Mesenchymal stem cell (in vitro differentiated cells and primary cell): ENCODE data around the gene OSBPL7.

ENCODE experiments used
- DNase-seq: peaks from one replicate; pipeline ENCODE4 v3.0.0-alpha.2; 2013
- H2AFZ ChIP-seq: one replicate; pipeline ENCODE4 v1.6.1; 2013; ENCODE audit warnings: low read depth, mild to moderate bottlenecking, control low read depth, inconsistent platforms, low read length, moderate library complexity
- H2AK5ac ChIP-seq: 2 replicates; pipeline ENCODE4 v1.6.1; 2013; ENCODE audit warnings: low read length, moderate library complexity, mild to moderate bottlenecking, inconsistent platforms; ENCODE audit not compliant: severe bottlenecking
- H2BK120ac ChIP-seq: one replicate; pipeline ENCODE4 v1.6.1; 2013; ENCODE audit warnings: low read depth, mild to moderate bottlenecking, inconsistent platforms, low read length, moderate library complexity
- H2BK12ac ChIP-seq, 2 experiments: one replicate each; pipeline ENCODE4 v1.6.1; 2013; ENCODE audit warnings: inconsistent platforms in 2 of 2, low read length in 2 of 2, mild to moderate bottlenecking in 2 of 2, moderate library complexity in 2 of 2, control low read depth in 1 of 2
- H2BK15ac ChIP-seq: one replicate; pipeline ENCODE4 v1.6.1; 2013; ENCODE audit warnings: mild to moderate bottlenecking, low read depth, inconsistent platforms; ENCODE audit not compliant: poor library complexity, severe bottlenecking
- H2BK5ac ChIP-seq: 2 replicates; pipeline ENCODE4 v1.6.1; 2013; ENCODE audit warnings: low read depth, mild to moderate bottlenecking, low read length, control low read depth, inconsistent platforms; ENCODE audit not compliant: poor library complexity, severe bottlenecking
- H3K14ac ChIP-seq, 2 experiments: one replicate each; pipeline ENCODE4 v1.6.1; 2013; ENCODE audit warnings: inconsistent platforms in 2 of 2, low read length in 2 of 2, control low read depth in 1 of 2, mild to moderate bottlenecking in 1 of 2, moderate library complexity in 1 of 2
- H3K18ac ChIP-seq, 2 experiments: one replicate each; pipeline ENCODE4 v1.6.1; 2013; ENCODE audit warnings: inconsistent platforms in 2 of 2, low read length in 2 of 2, control low read depth in 1 of 2, low read depth in 1 of 2, mild to moderate bottlenecking in 1 of 2
- H3K23ac ChIP-seq, 2 experiments: one replicate each; pipeline ENCODE4 v1.6.1; 2013; ENCODE audit warnings: inconsistent platforms in 2 of 2, low read length in 2 of 2, mild to moderate bottlenecking in 2 of 2, moderate library complexity in 2 of 2, control low read depth in 1 of 2
- H3K27ac ChIP-seq: 2 replicates; pipeline ENCODE4 v1.5.1; 2013; ENCODE audit warnings: mild to moderate bottlenecking, moderate library complexity, low read length, control low read depth, inconsistent platforms; ENCODE audit not compliant: poor library complexity, severe bottlenecking
- H3K27me3 ChIP-seq, 2 experiments: 2 replicates each; pipeline versions ENCODE4 v1.6.1 to v1.7.0; 2013; ENCODE audit warnings: low read length in 2 of 2, mild to moderate bottlenecking in 2 of 2, moderate library complexity in 2 of 2, control low read depth in 1 of 2, inconsistent platforms in 1 of 2; ENCODE audit not compliant: control insufficient read depth in 1 of 2, insufficient read depth in 1 of 2
- H3K36me3 ChIP-seq, 2 experiments: 2 replicates each; pipeline versions ENCODE4 v1.6.1 to v1.7.0; 2013; ENCODE audit warnings: low read length in 2 of 2, control low read depth in 1 of 2, inconsistent platforms in 1 of 2, low read depth in 1 of 2, mild to moderate bottlenecking in 1 of 2; ENCODE audit not compliant: insufficient read depth in 2 of 2, control insufficient read depth in 1 of 2
- H3K4ac ChIP-seq, 2 experiments: one replicate each; pipeline ENCODE4 v1.6.1; 2013; ENCODE audit warnings: inconsistent platforms in 2 of 2, low read length in 2 of 2, mild to moderate bottlenecking in 2 of 2, moderate library complexity in 2 of 2, control low read depth in 1 of 2, low read depth in 1 of 2
- H3K4me1 ChIP-seq: 2 replicates; pipeline ENCODE4 v1.6.1; 2013; ENCODE audit warnings: low read depth, low read length, control low read depth; ENCODE audit not compliant: control insufficient read depth, insufficient read depth
- H3K4me2 ChIP-seq: 2 replicates; pipeline ENCODE4 v1.6.1; 2013; ENCODE audit warnings: low read length, mild to moderate bottlenecking, inconsistent platforms; ENCODE audit not compliant: poor library complexity, severe bottlenecking
- H3K4me3 ChIP-seq, 2 experiments: 2 replicates each; pipeline versions ENCODE4 v1.5.1 to v1.7.0; 2013; ENCODE audit warnings: low read length in 2 of 2, mild to moderate bottlenecking in 2 of 2, control low read depth in 1 of 2, low read depth in 1 of 2; ENCODE audit not compliant: insufficient read depth in 1 of 2
- H3K79me1 ChIP-seq: replicated peaks from 2 replicates; pipeline ENCODE4 v1.6.1; 2013; ENCODE audit warnings: mild to moderate bottlenecking, control low read depth, low read length, inconsistent platforms; ENCODE audit not compliant: poor library complexity, severe bottlenecking
- H3K9ac ChIP-seq: 2 replicates; pipeline ENCODE4 v1.7.0; 2013; ENCODE audit warnings: mild to moderate bottlenecking, low read length, moderate library complexity
- H3K9me3 ChIP-seq: 2 replicates; pipeline ENCODE4 v1.7.0; 2013; ENCODE audit warnings: mild to moderate bottlenecking, low read length; ENCODE audit not compliant: control insufficient read depth
- H4K8ac ChIP-seq: one replicate; pipeline ENCODE4 v1.6.1; 2013; ENCODE audit warnings: inconsistent platforms, mild to moderate bottlenecking, low read length, moderate library complexity
- H4K91ac ChIP-seq: one replicate; pipeline ENCODE4 v1.6.1; 2013; ENCODE audit warnings: mild to moderate bottlenecking, low read length, inconsistent platforms
- WGBS: methylation state at CpG from one replicate; pipeline ENCODE4 v1.1.7; 2013; ENCODE audit warnings: mixed read lengths; 5-methylcytosine and 5-hydroxymethylcytosine counted together

The OSBPL7 gene

DNA sequence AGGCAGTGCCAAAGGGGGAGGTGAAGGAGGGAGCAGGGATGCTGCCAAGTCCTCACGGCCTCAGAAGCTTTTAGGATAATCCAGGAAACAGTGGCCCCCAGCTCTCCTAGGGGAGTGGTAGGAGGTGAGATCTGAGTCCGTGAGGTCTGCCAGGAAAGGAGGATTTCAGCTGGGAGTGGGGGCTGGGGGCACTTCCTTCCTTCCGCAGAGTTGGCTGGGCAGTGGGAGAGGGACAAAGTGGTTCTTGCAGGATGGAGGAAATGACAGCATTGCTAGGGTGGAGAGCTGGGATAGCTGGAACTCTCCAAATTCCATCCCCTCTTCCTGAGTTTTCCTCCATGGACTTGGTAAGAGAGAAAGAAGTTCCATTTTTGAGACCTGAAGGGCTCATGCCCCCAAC, 34.1 kb upstream of the OSBPL7 start:
- Histone ChIP-seq H3K9ac (no peak overlapping the region), H4K8ac (no peak overlapping the region), H3K4me2 (no peak overlapping the region), H3K14ac (no peak overlapping the region), H3K4me1 (peaks cover 7% of the 10 kb centered on the region), H2BK15ac (no peak overlapping the region), H2BK5ac (no peak overlapping the region), H3K4ac (no peak overlapping the region), H2BK120ac (no peak overlapping the region), H3K27me3 (peaks cover 71 to 83% of the 10 kb centered on the region in 2 experiments), H2BK12ac (no peak overlapping the region), H3K27ac (no peak overlapping the region), H3K9me3 (no peaks in the 10 kb centered on the region), H3K79me1 (no peaks in the 10 kb centered on the region), H3K4me3 (no peak overlapping the region), H2AFZ (no peak overlapping the region), H4K91ac (no peak overlapping the region), H2AK5ac (no peak overlapping the region), H3K18ac (peak overlapping the region in 1 of 2 experiments; percentile 0), H3K36me3 (no peaks in the 10 kb centered on the region), H3K23ac (no peak overlapping the region)
- 16% methylated on average over 3 of the region's 3 CpGs for WGBS
- no peak for DNase-seq

DNA sequence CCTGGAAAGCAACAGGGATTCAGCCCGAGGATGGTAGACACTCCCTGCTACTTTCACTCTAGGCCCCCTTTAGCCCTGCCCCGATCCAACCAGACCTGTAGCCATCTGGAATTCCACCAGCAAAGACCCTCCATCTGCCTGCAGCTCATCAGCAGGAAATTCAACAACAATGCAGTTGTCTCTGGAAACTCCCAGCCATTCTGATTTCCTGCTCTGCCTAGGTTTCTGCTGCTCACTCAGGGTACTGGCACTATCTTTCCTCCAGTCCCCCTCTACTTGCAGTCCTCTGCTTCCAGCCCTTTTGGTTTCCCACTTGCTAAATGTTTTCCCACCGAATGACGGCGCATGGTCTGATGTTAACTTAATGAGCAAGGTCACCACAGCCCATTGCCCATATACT, 32.0 kb upstream of the OSBPL7 start:
- H3K36me3 ChIP-seq = no peaks in the 10 kb centered on the region
- H4K91ac ChIP-seq = no peak overlapping the region
- H3K18ac ChIP-seq = no peak overlapping the region
- H3K27me3 ChIP-seq = peaks cover 82 to 91% of the 10 kb centered on the region in 2 experiments
- WGBS = 41% methylated on average over 5 of the region's 5 CpGs
- no peak overlapping the region for H2AK5ac ChIP-seq
- H2AFZ ChIP-seq = no peak overlapping the region
- no peak overlapping the region for H2BK12ac ChIP-seq
- no peak overlapping the region for H3K4me3 ChIP-seq
- no peaks in the 10 kb centered on the region for H3K79me1 ChIP-seq
- no peak overlapping the region for H4K8ac ChIP-seq
- H3K9ac ChIP-seq = no peak overlapping the region
- no peak overlapping the region for H2BK120ac ChIP-seq
- H2BK15ac ChIP-seq = no peak overlapping the region
- H3K23ac ChIP-seq = peak overlapping the region in 1 of 2 experiments; percentile 52
- DNase-seq = no peak
- H3K4ac ChIP-seq = no peak overlapping the region
- no peak overlapping the region for H2BK5ac ChIP-seq
- no peak overlapping the region for H3K14ac ChIP-seq
- H3K4me1 ChIP-seq = peaks cover 11% of the 10 kb centered on the region
- no peak overlapping the region for H3K27ac ChIP-seq
- H3K4me2 ChIP-seq = no peak overlapping the region
- H3K9me3 ChIP-seq = no peaks in the 10 kb centered on the region

DNA sequence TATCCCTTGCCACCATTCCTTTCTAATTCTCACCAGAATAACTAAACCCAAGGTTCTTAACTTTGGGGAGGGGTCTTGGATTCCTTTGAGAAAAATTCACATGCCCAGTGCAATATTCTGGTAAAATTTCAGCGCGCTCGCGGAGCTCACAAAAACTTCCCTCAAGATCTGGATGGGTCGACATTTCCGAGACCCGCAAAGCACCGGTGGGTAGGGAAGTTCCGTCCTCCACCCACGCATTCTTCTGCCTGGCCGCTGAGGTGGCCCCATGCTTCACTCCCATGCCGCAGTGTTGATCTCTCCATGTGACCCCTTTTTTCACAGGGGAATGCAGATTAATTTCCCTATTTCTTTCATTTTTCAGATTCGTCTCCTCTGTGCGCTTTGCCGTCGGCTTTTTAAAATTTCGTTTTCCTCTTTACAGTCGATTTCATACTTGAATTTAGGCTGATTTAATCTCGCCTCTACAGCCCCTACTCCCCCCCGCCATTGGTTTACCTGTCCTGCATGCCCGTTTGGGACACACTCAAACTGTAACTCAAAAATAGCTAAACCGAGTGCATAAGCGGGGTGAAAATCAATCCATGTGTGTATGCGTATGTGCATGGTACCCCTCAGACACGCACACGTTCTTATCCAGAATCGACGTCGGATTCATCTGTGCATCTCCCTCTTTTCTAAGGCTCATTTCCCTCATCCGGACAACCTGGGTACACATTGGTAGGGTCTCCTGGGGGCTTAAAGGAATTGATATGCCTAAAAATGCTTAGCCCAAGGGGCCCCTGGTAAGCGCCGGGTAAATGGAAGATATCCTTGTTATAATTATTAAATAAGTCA, 30.7 kb upstream of the OSBPL7 start:
- Histone ChIP-seq H2BK15ac (no peak overlapping the region), H3K4me1 (peaks cover 12% of the 10 kb centered on the region), H2BK5ac (no peak overlapping the region), H3K4me2 (no peak overlapping the region), H3K9ac (no peak overlapping the region), H3K4me3 (no peak overlapping the region), H3K27me3 (peaks cover 93 to 95% of the 10 kb centered on the region in 2 experiments), H2AFZ (no peak overlapping the region), H2BK12ac (no peak overlapping the region), H3K79me1 (no peaks in the 10 kb centered on the region), H3K18ac (no peak overlapping the region), H3K4ac (no peak overlapping the region), H3K27ac (no peak overlapping the region), H3K23ac (no peak overlapping the region), H2AK5ac (no peak overlapping the region), H3K9me3 (no peaks in the 10 kb centered on the region), H3K36me3 (no peaks in the 10 kb centered on the region), H4K91ac (no peak overlapping the region), H4K8ac (no peak overlapping the region), H3K14ac (no peak overlapping the region), H2BK120ac (no peak overlapping the region)
- WGBS = 55% methylated on average over 31 of the region's 32 CpGs
- no peak for DNase-seq

DNA sequence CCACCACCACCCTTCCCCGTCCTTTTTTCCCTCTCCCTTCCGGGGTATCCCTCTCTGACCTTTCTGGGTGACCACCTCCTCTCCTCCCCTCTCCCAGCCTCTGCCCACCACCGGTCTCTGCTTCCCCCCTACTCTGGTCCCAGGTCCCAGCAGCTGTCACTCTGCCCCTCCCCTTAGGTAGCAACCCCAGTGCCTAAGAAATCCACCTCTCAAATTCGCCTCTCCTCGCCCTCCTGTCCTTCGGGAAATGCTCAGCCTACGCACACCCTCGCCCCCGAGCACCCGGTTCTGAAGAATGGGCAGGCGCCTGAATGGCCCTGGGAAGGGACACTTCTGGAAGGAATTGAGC, 30.1 kb upstream of the OSBPL7 start:
- Histone ChIP-seq H3K9ac (no peak overlapping the region), H2BK15ac (no peak overlapping the region), H3K4me3 (no peak overlapping the region), H3K27ac (no peak overlapping the region), H3K4me1 (peaks cover 12% of the 10 kb centered on the region), H3K79me1 (no peaks in the 10 kb centered on the region), H2BK5ac (no peak overlapping the region), H3K27me3 (peaks cover 93 to 95% of the 10 kb centered on the region in 2 experiments), H2AFZ (no peak overlapping the region), H4K91ac (no peak overlapping the region), H3K14ac (no peak overlapping the region), H3K18ac (no peak overlapping the region), H2AK5ac (no peak overlapping the region), H3K36me3 (no peaks in the 10 kb centered on the region), H3K9me3 (no peaks in the 10 kb centered on the region), H3K4ac (no peak overlapping the region), H4K8ac (no peak overlapping the region), H3K4me2 (no peak overlapping the region), H3K23ac (no peak overlapping the region), H2BK120ac (no peak overlapping the region), H2BK12ac (no peak overlapping the region)
- DNase-seq = no peak
- 30% methylated on average over 11 of the region's 11 CpGs for WGBS
